Esophagus muscularis mucosa (tissue), 4 donors: ENCODE results near the gene MAFB.

Source experiments
- EP300 ChIP-seq: sonication (generic); formaldehyde crosslinking; IDR thresholded peaks from one replicate; pipeline ENCODE4 v1.6.1; 2017; ENCODE audit warnings: antibody characterized with exemption
- POLR2A ChIP-seq: fragments of 450-650 bp; IDR thresholded peaks from one replicate; pipeline ENCODE4 v1.6.1; 2017; ENCODE audit warnings: antibody characterized with exemption, moderate library complexity, mild to moderate bottlenecking, low read depth
- TF ChIP-seq, protein P1 (sequence below), 3 experiments: fragments of 200-600 bp in 2 of 3; fragments of 450-650 bp in 1 of 3; sonication (generic) in 2 of 3; IDR thresholded peaks; one replicate each; pipeline ENCODE4 v1.5.1; 2017 to 2019; ENCODE audit warnings: antibody characterized with exemption in 3 of 3, mild to moderate bottlenecking in 2 of 3, moderate library complexity in 1 of 3

DNA sequence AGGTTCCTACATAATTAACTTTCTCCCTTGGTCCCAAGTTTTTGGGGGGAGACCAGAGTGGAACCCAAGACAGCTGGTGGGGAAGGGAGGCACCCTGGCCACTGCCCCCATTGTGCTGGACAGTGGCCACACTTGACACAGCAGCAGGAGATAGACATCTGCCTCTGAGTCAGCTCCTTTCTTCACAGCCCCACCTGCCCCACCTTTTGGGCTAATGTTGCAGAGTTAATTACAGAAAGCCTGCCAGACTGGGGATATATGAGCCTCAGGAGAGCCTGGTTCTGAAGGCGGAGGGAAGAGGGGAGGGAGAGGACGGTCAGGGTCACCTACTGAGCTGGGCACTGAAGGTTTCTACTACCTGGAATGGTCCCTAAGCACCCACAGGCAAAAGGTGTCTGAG, 50.6 kb downstream of the MAFB start:
- TF ChIP-seq, protein P1, sequence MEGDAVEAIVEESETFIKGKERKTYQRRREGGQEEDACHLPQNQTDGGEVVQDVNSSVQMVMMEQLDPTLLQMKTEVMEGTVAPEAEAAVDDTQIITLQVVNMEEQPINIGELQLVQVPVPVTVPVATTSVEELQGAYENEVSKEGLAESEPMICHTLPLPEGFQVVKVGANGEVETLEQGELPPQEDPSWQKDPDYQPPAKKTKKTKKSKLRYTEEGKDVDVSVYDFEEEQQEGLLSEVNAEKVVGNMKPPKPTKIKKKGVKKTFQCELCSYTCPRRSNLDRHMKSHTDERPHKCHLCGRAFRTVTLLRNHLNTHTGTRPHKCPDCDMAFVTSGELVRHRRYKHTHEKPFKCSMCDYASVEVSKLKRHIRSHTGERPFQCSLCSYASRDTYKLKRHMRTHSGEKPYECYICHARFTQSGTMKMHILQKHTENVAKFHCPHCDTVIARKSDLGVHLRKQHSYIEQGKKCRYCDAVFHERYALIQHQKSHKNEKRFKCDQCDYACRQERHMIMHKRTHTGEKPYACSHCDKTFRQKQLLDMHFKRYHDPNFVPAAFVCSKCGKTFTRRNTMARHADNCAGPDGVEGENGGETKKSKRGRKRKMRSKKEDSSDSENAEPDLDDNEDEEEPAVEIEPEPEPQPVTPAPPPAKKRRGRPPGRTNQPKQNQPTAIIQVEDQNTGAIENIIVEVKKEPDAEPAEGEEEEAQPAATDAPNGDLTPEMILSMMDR (IDR thresholded peaks at IDR 0.05) = no peak
- TF ChIP-seq EP300 (no peak), POLR2A (no peak)
